A673 (cell line): ENCODE measurements around the gene KCNG3. TPM values are rescaled to one million over a fixed set of nuclear protein-coding genes. Genes with fewer than 3 reads are reported as not detected.

Experiments used
- BruUV-seq: library from RNA; stranded (reverse); fragments of 400-500 nt; replicated peaks from 2 replicates; lab custom pipeline; 2021; lab: Mats Ljungman, UMichigan
- CTCF ChIA-PET: fragments of 300-600 bp; sonication (Branson Sonifier 250); formaldehyde crosslinking; loops from one replicate; lab custom pipeline; 2022; ENCODE audit warnings: antibody characterized with exemption; lab: Charles Lee
- POLR2A ChIA-PET: fragments of 300-600 bp; sonication (Branson Sonifier 250); formaldehyde crosslinking; loops from one replicate; lab custom pipeline; 2022; ENCODE audit warnings: antibody characterized with exemption; ENCODE audit not compliant: low non-redundant PET; lab: Charles Lee
- DNase-seq: peaks from one replicate; pipeline ENCODE4 v3.0.0-alpha.2; 2015; ENCODE audit warnings: low spot score
- H3K27ac ChIP-seq: fragments of 200-600 bp; sonication (generic); 2 replicates; pipeline ENCODE4 v1.5.1; 2016; ENCODE audit warnings: mixed run types, low read depth, mild to moderate bottlenecking, mixed read lengths, antibody characterized with exemption, low read length; ENCODE audit not compliant: poor library complexity, severe bottlenecking
- H3K27me3 ChIP-seq: fragments of 200-600 bp; sonication (generic); replicated peaks from 2 replicates; pipeline ENCODE4 v1.6.1; 2017; ENCODE audit warnings: mixed run types, low read depth, mild to moderate bottlenecking, mixed read lengths, antibody characterized with exemption, low read length; ENCODE audit not compliant: insufficient read depth, poor library complexity
- H3K36me3 ChIP-seq: fragments of 200-600 bp; sonication (generic); 2 replicates; pipeline ENCODE4 v1.6.1; 2016; ENCODE audit warnings: mixed run types, mild to moderate bottlenecking, mixed read lengths, antibody characterized with exemption, low read length; ENCODE audit not compliant: insufficient read depth, poor library complexity, severe bottlenecking
- H3K4me1 ChIP-seq: fragments of 200-600 bp; sonication (generic); 2 replicates; pipeline ENCODE4 v1.6.1; 2017; ENCODE audit warnings: mixed run types, mild to moderate bottlenecking, mixed read lengths, antibody characterized with exemption, low read length; ENCODE audit not compliant: insufficient read depth, poor library complexity, severe bottlenecking
- H3K4me3 ChIP-seq: fragments of 200-600 bp; sonication (generic); 2 replicates; pipeline ENCODE4 v1.5.1; 2016; ENCODE audit warnings: low read depth, mixed run types, mild to moderate bottlenecking, mixed read lengths, low read length; ENCODE audit not compliant: poor library complexity, severe bottlenecking
- H3K9me3 ChIP-seq: fragments of 200-600 bp; sonication (generic); 2 replicates; pipeline ENCODE4 v1.6.1; 2016; ENCODE audit warnings: mixed run types, low read depth, mild to moderate bottlenecking, mixed read lengths, antibody characterized with exemption, low read length; ENCODE audit not compliant: poor library complexity, severe bottlenecking
- CTCF ChIP-seq: fragments of 300-800, 200-600 bp; sonication (generic); conservative IDR thresholded peaks from 2 replicates; pipeline ENCODE4 v1.5.1; 2017; ENCODE audit warnings: low read depth, mild to moderate bottlenecking, antibody characterized with exemption, low read length, moderate library complexity, mixed read lengths
- EZH2 ChIP-seq: fragments of 200-600 bp; sonication (generic); IDR thresholded peaks from 2 replicates; pipeline ENCODE4 v1.6.1; 2017; ENCODE audit warnings: borderline replicate concordance, low read depth, mild to moderate bottlenecking, mixed read lengths, antibody characterized with exemption, low read length; ENCODE audit not compliant: poor library complexity, severe bottlenecking
- intact Hi-C: fragments of 100-400 bp; cut with micrococcal nuclease; formaldehyde crosslinking; loops from one replicate; pipeline ENCODE4 v1.10.0; 2022; ENCODE audit not compliant: unreplicated experiment
- total RNA-seq: library from RNA; stranded (reverse); gene quantifications from 2 replicates; pipeline ENCODE4 v1.2.3, GENCODE V29; 2021

Gene KCNG3
- total RNA-seq, 1 experiment from 2014 or later = 1.5 TPM

- Histone ChIP-seq H3K27ac (no peak overlapping the region), H3K4me3 (no peak overlapping the region), H3K36me3 (no peaks in the 10 kb centered on the region), H3K27me3 (no peaks in the 10 kb centered on the region), H3K4me1 (no peaks in the 10 kb centered on the region), H3K9me3 (no peaks in the 10 kb centered on the region)
- BruUV-seq = no TSS peak
- intact Hi-C loops = no loop called here
- ChIA-PET CTCF (no interaction called here), POLR2A (no interaction called here)
- no peak for TF ChIP-seq CTCF
- no peak for DNase-seq
Observed at GRCh38 chr2:42488297-42488696, 5.5 kb downstream of the KCNG3 start.

GRCh38 chr2:42486145-42486906 lies 7.5 kb downstream of the KCNG3 start:
- intact Hi-C loops = no loop called here
- Histone ChIP-seq H3K27ac (no peak overlapping the region), H3K4me3 (no peak overlapping the region), H3K9me3 (no peaks in the 10 kb centered on the region), H3K4me1 (no peaks in the 10 kb centered on the region), H3K36me3 (no peaks in the 10 kb centered on the region), H3K27me3 (no peaks in the 10 kb centered on the region)
- CTCF ChIA-PET = no interaction called here
- POLR2A ChIA-PET = no interaction called here
- no TSS peak for BruUV-seq
- no peak for DNase-seq
- TF ChIP-seq EZH2 = no peak
- TF ChIP-seq CTCF = no peak

GRCh38 chr2:42480402-42480801 lies 13.4 kb downstream of the KCNG3 start:
- Histone ChIP-seq H3K9me3 (no peaks in the 10 kb centered on the region), H3K27ac (no peak overlapping the region), H3K36me3 (no peaks in the 10 kb centered on the region), H3K4me3 (no peak overlapping the region), H3K4me1 (no peaks in the 10 kb centered on the region), H3K27me3 (no peaks in the 10 kb centered on the region)
- ChIA-PET CTCF (no interaction called here), POLR2A (no interaction called here)
- DNase-seq = no peak
- intact Hi-C loops = no loop called here
- TF ChIP-seq EZH2 = no peak
- no peak for TF ChIP-seq CTCF
- no TSS peak for BruUV-seq
